ENCODE measurements around the gene ADISSP. TPM values are rescaled to one million over a fixed set of nuclear protein-coding genes. Genes with fewer than 3 reads are reported as not detected.

Gene ADISSP
- polyA plus RNA-seq, 4 donors = 5.8 to 38.4 (median 16.2) TPM

- no peaks in the 10 kb centered on the region for H3K4me1 ChIP-seq (ENCODE audit: control insufficient read depth in 3 of 3, insufficient read depth in 2 of 3, low read depth in 1 of 3, low read length in 2 of 3)
- H3K27ac ChIP-seq (ENCODE audit: low read depth in 1 of 3, low read length in 2 of 3) = no peak overlapping the region
- H3K4me3 ChIP-seq (ENCODE audit: low read depth in 1 of 3, low read length in 3 of 3) = no peak overlapping the region
- DNase-seq = no peak
- no peaks in the 10 kb centered on the region for H3K9me3 ChIP-seq (ENCODE audit: control insufficient read depth in 2 of 2, insufficient read depth in 1 of 2, low read depth in 1 of 2, low read length in 1 of 2)
- peaks cover 0 to 4% (median 0%) of the 10 kb centered on the region in 3 donors for H3K27me3 ChIP-seq (ENCODE audit: control insufficient read depth in 3 of 3, insufficient read depth in 3 of 3, low read length in 3 of 3)
- WGBS, 3 donors = 48 to 55% (median 54%) methylated on average over 6 of the region's 6 CpGs
- no peak for FAIRE-seq
- no peaks in the 10 kb centered on the region for H3K36me3 ChIP-seq (ENCODE audit: control insufficient read depth in 3 of 3, insufficient read depth in 2 of 3, low read depth in 1 of 3, low read length in 3 of 3)
These were observed 46.9 kb downstream of the ADISSP start for GRCh38 chr20:3720626-3721025.

- Histone ChIP-seq H3K27me3 (ENCODE audit: control insufficient read depth in 3 of 3, insufficient read depth in 3 of 3, low read length in 3 of 3) (peaks cover 0 to 4% (median 0%) of the 10 kb centered on the region in 3 donors), H3K4me1 (ENCODE audit: control insufficient read depth in 3 of 3, insufficient read depth in 2 of 3, low read depth in 1 of 3, low read length in 2 of 3) (no peaks in the 10 kb centered on the region), H3K36me3 (ENCODE audit: control insufficient read depth in 3 of 3, insufficient read depth in 2 of 3, low read depth in 1 of 3, low read length in 3 of 3) (no peaks in the 10 kb centered on the region), H3K4me3 (ENCODE audit: low read depth in 1 of 3, low read length in 3 of 3) (no peak overlapping the region), H3K27ac (ENCODE audit: low read depth in 1 of 3, low read length in 2 of 3) (no peak overlapping the region), H3K9me3 (ENCODE audit: control insufficient read depth in 2 of 2, insufficient read depth in 1 of 2, low read depth in 1 of 2, low read length in 1 of 2) (no peaks in the 10 kb centered on the region)
- DNase-seq = no peak
- WGBS, 3 donors = 60 to 84% (median 79%) methylated on average over 2 of the region's 2 CpGs
- no peak for FAIRE-seq
These were observed 47.5 kb downstream of the ADISSP start for GRCh38 chr20:3720068-3720467.

- Histone ChIP-seq H3K27ac (ENCODE audit: low read depth in 1 of 3, low read length in 2 of 3) (no peak overlapping the region), H3K9me3 (ENCODE audit: control insufficient read depth in 2 of 2, insufficient read depth in 1 of 2, low read depth in 1 of 2, low read length in 1 of 2) (no peaks in the 10 kb centered on the region), H3K27me3 (ENCODE audit: control insufficient read depth in 3 of 3, insufficient read depth in 3 of 3, low read length in 3 of 3) (peaks cover 0 to 4% (median 0%) of the 10 kb centered on the region in 3 donors), H3K4me3 (ENCODE audit: low read depth in 1 of 3, low read length in 3 of 3) (no peak overlapping the region), H3K4me1 (ENCODE audit: control insufficient read depth in 3 of 3, insufficient read depth in 2 of 3, low read depth in 1 of 3, low read length in 2 of 3) (no peaks in the 10 kb centered on the region), H3K36me3 (ENCODE audit: control insufficient read depth in 3 of 3, insufficient read depth in 2 of 3, low read depth in 1 of 3, low read length in 3 of 3) (no peaks in the 10 kb centered on the region)
- no peak for DNase-seq
- 68 to 87% (median 74%) methylated on average over 4 of the region's 4 CpGs for WGBS, 3 donors
- FAIRE-seq = no peak
These were observed 48.5 kb downstream of the ADISSP start for GRCh38 chr20:3719046-3719445.

GRCh38 chr20:3716195-3716834 is 51.2 kb downstream of the ADISSP start:
- WGBS, 3 donors = 56 to 66% (median 60%) methylated on average over 4 of the region's 4 CpGs

GRCh38 chr20:3714092-3714491 is 53.5 kb downstream of the ADISSP start:
- Histone ChIP-seq H3K4me1 (ENCODE audit: control insufficient read depth in 3 of 3, insufficient read depth in 2 of 3, low read depth in 1 of 3, low read length in 2 of 3) (peaks cover 0 to 6% (median 0%) of the 10 kb centered on the region in 3 donors), H3K4me3 (ENCODE audit: low read depth in 1 of 3, low read length in 3 of 3) (no peak overlapping the region), H3K27me3 (ENCODE audit: control insufficient read depth in 3 of 3, insufficient read depth in 3 of 3, low read length in 3 of 3) (peaks cover 0 to 3% (median 0%) of the 10 kb centered on the region in 3 donors), H3K36me3 (ENCODE audit: control insufficient read depth in 3 of 3, insufficient read depth in 2 of 3, low read depth in 1 of 3, low read length in 3 of 3) (no peaks in the 10 kb centered on the region), H3K9me3 (ENCODE audit: control insufficient read depth in 2 of 2, insufficient read depth in 1 of 2, low read depth in 1 of 2, low read length in 1 of 2) (no peaks in the 10 kb centered on the region), H3K27ac (ENCODE audit: low read depth in 1 of 3, low read length in 2 of 3) (no peak overlapping the region)
- FAIRE-seq (no peak), DNase-seq (no peak)
- WGBS, 3 donors = 79 to 82% (median 81%) methylated on average over 4 of the region's 4 CpGs

More at GRCh38 chr20:3716195-3716834, 51.2 kb downstream of the ADISSP start:
- no peak overlapping the region for H3K27ac ChIP-seq (ENCODE audit: low read depth in 1 of 3, low read length in 2 of 3)
- DNase-seq (peak; percentile 31 to 57), FAIRE-seq (no peak)
- H3K27me3 ChIP-seq (ENCODE audit: control insufficient read depth in 3 of 3, insufficient read depth in 3 of 3, low read length in 3 of 3) = peaks cover 0 to 4% (median 0%) of the 10 kb centered on the region in 3 donors
- H3K4me3 ChIP-seq (ENCODE audit: low read depth in 1 of 3, low read length in 3 of 3) = no peak overlapping the region
- no peaks in the 10 kb centered on the region for H3K4me1 ChIP-seq (ENCODE audit: control insufficient read depth in 3 of 3, insufficient read depth in 2 of 3, low read depth in 1 of 3, low read length in 2 of 3)
- H3K9me3 ChIP-seq (ENCODE audit: control insufficient read depth in 2 of 2, insufficient read depth in 1 of 2, low read depth in 1 of 2, low read length in 1 of 2) = no peaks in the 10 kb centered on the region
- H3K36me3 ChIP-seq (ENCODE audit: control insufficient read depth in 3 of 3, insufficient read depth in 2 of 3, low read depth in 1 of 3, low read length in 3 of 3) = no peaks in the 10 kb centered on the region

- Histone ChIP-seq H3K27ac (ENCODE audit: low read depth in 1 of 3, low read length in 2 of 3) (no peak within 1 kb of the TSS), H3K4me1 (ENCODE audit: control insufficient read depth in 3 of 3, insufficient read depth in 2 of 3, low read depth in 1 of 3, low read length in 2 of 3) (peaks cover 0 to 6% (median 0%) of the 10 kb centered on the region in 3 donors), H3K4me3 (ENCODE audit: low read depth in 1 of 3, low read length in 3 of 3) (no peak within 1 kb of the TSS), H3K9me3 (ENCODE audit: control insufficient read depth in 2 of 2, insufficient read depth in 1 of 2, low read depth in 1 of 2, low read length in 1 of 2) (no peaks in the 10 kb centered on the region), H3K27me3 (ENCODE audit: control insufficient read depth in 3 of 3, insufficient read depth in 3 of 3, low read length in 3 of 3) (peaks cover 0 to 3% (median 0%) of the 10 kb centered on the region in 3 donors), H3K36me3 (ENCODE audit: control insufficient read depth in 3 of 3, insufficient read depth in 2 of 3, low read depth in 1 of 3, low read length in 3 of 3) (no peaks in the 10 kb centered on the region)
- 71 to 84% (median 71%) methylated on average over 12 to 15 of the region's 15 CpGs for WGBS, 3 donors
- DNase-seq = no peak
- no peak for FAIRE-seq
These were observed 55.2 kb downstream of the ADISSP start, which contains the start of gene SIGLEC1 for GRCh38 chr20:3712279-3712873. SIGLEC1 (minus strand) TSS chr20:3712600; CDS start chr20:3707128, 5,472 bp downstream.

- DNase-seq (no peak), FAIRE-seq (no peak)
- WGBS, 3 donors = 74 to 82% (median 81%) methylated on average over 4 of the region's 4 CpGs
- Histone ChIP-seq H3K36me3 (ENCODE audit: control insufficient read depth in 3 of 3, insufficient read depth in 2 of 3, low read depth in 1 of 3, low read length in 3 of 3) (no peaks in the 10 kb centered on the region), H3K4me3 (ENCODE audit: low read depth in 1 of 3, low read length in 3 of 3) (no peak overlapping the region), H3K4me1 (ENCODE audit: control insufficient read depth in 3 of 3, insufficient read depth in 2 of 3, low read depth in 1 of 3, low read length in 2 of 3) (peaks cover 0 to 6% (median 0%) of the 10 kb centered on the region in 3 donors), H3K9me3 (ENCODE audit: control insufficient read depth in 2 of 2, insufficient read depth in 1 of 2, low read depth in 1 of 2, low read length in 1 of 2) (no peaks in the 10 kb centered on the region), H3K27ac (ENCODE audit: low read depth in 1 of 3, low read length in 2 of 3) (no peak overlapping the region), H3K27me3 (ENCODE audit: control insufficient read depth in 3 of 3, insufficient read depth in 3 of 3, low read length in 3 of 3) (peaks cover 0 to 3% (median 0%) of the 10 kb centered on the region in 3 donors)
These were observed 56.0 kb downstream of the ADISSP start for GRCh38 chr20:3711484-3711941.

GRCh38 chr20:3710703-3711483 is 56.7 kb downstream of the ADISSP start:
- Histone ChIP-seq H3K27me3 (ENCODE audit: control insufficient read depth in 3 of 3, insufficient read depth in 3 of 3, low read length in 3 of 3) (peaks cover 0 to 4% (median 0%) of the 10 kb centered on the region in 3 donors), H3K27ac (ENCODE audit: low read depth in 1 of 3, low read length in 2 of 3) (no peak overlapping the region), H3K4me3 (ENCODE audit: low read depth in 1 of 3, low read length in 3 of 3) (no peak overlapping the region), H3K36me3 (ENCODE audit: control insufficient read depth in 3 of 3, insufficient read depth in 2 of 3, low read depth in 1 of 3, low read length in 3 of 3) (no peaks in the 10 kb centered on the region), H3K4me1 (ENCODE audit: control insufficient read depth in 3 of 3, insufficient read depth in 2 of 3, low read depth in 1 of 3, low read length in 2 of 3) (peaks cover 0 to 6% (median 0%) of the 10 kb centered on the region in 3 donors), H3K9me3 (ENCODE audit: control insufficient read depth in 2 of 2, insufficient read depth in 1 of 2, low read depth in 1 of 2, low read length in 1 of 2) (no peaks in the 10 kb centered on the region)
- FAIRE-seq (no peak), DNase-seq (peak; percentile 31 to 67)
- 27 to 33% (median 28%) methylated on average over 18 of the region's 18 CpGs for WGBS, 3 donors
